Adrenal gland (tissue), 5 donors: ENCODE results near the gene HEYL.

Experiments used
- CTCF ChIP-seq, 6 experiments: fragments of 450-650 bp in 4 of 6; fragments of 200-600 bp in 2 of 6; sonication (generic) in 1 of 6; IDR thresholded peaks; 1 replicate in 5 of 6; 2 replicates in 1 of 6; pipeline versions ENCODE4 v1.5.1 to v1.8.0; 2016 to 2021; ENCODE audit warnings: antibody characterized with exemption in 6 of 6, mild to moderate bottlenecking in 2 of 6, moderate library complexity in 1 of 6
- POLR2A ChIP-seq, 2 donors: fragments of 450-650 bp; IDR thresholded peaks; one replicate each; pipeline ENCODE4 v1.6.1; 2017; ENCODE audit warnings: antibody characterized with exemption in 2 of 2, mild to moderate bottlenecking in 2 of 2, moderate library complexity in 1 of 2
- donor health status: DM: no; HTN: no; CAD: no.

DNA sequence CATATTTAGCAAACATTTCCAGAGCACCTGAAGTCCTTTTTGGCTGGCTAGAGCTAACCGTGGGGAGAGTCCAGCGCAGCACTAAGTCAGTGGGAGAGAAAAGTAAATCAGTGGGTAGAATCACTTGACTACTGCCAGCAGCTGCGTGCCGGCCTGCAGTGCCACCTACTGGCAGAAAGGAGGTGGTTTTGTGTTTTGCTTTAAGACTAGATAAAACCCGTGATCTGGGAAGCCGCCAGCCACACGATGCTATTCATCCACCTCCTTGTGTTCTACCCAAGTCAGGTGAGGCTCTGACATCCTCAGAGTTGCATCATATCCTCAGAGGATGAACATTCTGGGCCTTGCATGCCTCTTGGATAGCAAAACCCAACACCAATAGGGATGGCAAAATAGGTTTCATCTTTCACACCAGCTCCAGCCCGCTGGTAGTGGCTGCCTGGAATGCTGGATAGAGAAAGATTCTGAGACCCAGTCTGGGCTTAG lies 14.1 kb upstream of the HEYL start:
- TF ChIP-seq CTCF (IDR thresholded peaks at IDR 0.05), result peak; percentile 82 to 94 (median 90)
- TF ChIP-seq POLR2A (IDR thresholded peaks at IDR 0.05), result no peak
